ENCODE data around the gene CGN.

- TF ChIP-seq CTCF (IDR thresholded peaks at IDR 0.05) (peak in 1 of 4 donors; percentile 9), POLR2A (IDR thresholded peaks at IDR 0.05) (no peak)
These were observed 9.7 kb upstream of the CGN start for GRCh38 chr1:151501474-151501873.

Measured in right lobe of liver (tissue), 4 donors.